Measurements from ENCODE around the gene GPRC5C.

The GPRC5C gene

GRCh38 chr17:74427048-74427762 is 4.7 kb upstream of the GPRC5C start:
- no peak overlapping the region for H3K4me3 ChIP-seq (ENCODE audit: low read depth, low read length)
- DNase-seq (ENCODE audit: low read depth): no peak
- no peak for TF ChIP-seq CTCF (IDR thresholded peaks at IDR 0.05; ENCODE audit: control insufficient read depth, extremely low read depth, insufficient read depth)

GRCh38 chr17:74427763-74428153 is 4.1 kb upstream of the GPRC5C start:
- H3K4me3 ChIP-seq (ENCODE audit: low read depth, low read length): no peak overlapping the region
- DNase-seq (ENCODE audit: low read depth): no peak
- no peak for TF ChIP-seq CTCF (IDR thresholded peaks at IDR 0.05; ENCODE audit: control insufficient read depth, extremely low read depth, insufficient read depth)

GRCh38 chr17:74429604-74430384 is 2.1 kb upstream of the GPRC5C start:
- H3K4me3 ChIP-seq (ENCODE audit: low read depth, low read length): no peak overlapping the region
- DNase-seq (ENCODE audit: low read depth): no peak
- no peak for TF ChIP-seq CTCF (IDR thresholded peaks at IDR 0.05; ENCODE audit: control insufficient read depth, extremely low read depth, insufficient read depth)

DNA sequence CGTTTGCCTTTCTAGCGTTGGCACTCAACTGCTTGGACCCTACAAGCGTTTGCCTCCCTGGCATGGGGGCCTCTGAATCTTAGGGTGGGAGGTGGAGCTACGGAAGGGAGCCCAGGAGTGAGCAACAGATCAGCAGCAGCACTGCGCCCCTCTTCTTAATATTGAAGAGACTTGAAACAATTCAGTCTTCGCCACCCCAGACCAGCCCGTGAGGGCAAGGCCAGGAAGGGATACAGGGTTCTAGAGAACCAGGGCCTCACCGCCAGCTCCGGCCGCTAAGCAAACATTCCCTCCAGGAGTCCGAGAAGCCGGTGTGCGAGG is 1.5 kb upstream of the GPRC5C start:
- H3K4me3 ChIP-seq (ENCODE audit: low read depth, low read length): peak overlapping the region; percentile 65
- TF ChIP-seq CTCF (IDR thresholded peaks at IDR 0.05; ENCODE audit: control insufficient read depth, extremely low read depth, insufficient read depth): no peak
- DNase-seq (ENCODE audit: low read depth): no peak

DNA sequence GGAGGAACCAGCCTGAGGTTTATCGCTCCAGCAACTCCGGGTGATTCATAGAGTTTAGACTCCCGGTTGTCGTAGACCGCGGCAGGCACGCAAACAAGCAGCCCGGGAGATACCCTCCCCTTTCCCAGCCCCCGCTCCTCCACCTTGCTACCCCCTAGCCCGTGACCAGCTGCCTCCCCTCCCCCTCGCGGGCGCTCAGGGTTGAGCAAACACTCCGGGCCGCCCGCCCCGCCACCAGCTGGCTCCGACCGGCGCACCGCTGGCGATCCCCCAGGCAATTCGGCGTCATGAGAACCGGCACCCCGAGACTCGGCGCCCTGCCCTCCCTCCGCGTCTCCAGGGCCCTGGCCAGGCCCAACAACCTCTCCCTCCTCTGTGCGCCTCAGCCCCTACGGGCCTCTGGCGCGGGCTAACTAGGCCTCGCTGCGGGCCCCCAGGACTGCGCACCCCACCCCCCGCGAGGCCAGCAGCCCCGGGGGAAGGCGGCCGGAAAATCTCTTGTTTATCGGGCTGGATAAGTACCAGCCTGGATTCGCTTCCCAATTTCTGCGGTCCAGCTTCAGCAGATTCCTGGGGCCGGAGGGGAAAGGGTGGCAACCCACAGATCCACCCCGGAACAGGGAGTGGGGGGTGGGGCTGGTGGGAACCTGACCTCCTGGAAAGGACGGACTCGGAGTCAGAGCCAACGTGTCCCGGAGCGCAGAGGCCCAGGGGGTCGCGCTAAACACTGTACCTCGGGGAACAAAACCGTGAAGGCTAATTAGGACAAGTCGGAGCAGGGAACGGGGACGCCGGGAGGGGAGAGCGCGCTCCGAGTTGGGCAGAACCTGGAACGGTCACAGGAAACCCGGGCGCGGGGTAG is 951 bp upstream of the GPRC5C start:
- no peak for DNase-seq (ENCODE audit: low read depth)
- TF ChIP-seq CTCF (IDR thresholded peaks at IDR 0.05; ENCODE audit: control insufficient read depth, extremely low read depth, insufficient read depth): no peak
- H3K4me3 ChIP-seq (ENCODE audit: low read depth, low read length): peak overlapping the region; percentile 65

GRCh38 chr17:74432424-74432690 is 469 bp downstream of the GPRC5C start:
- DNase-seq (ENCODE audit: low read depth): no peak
- peak overlapping the region; percentile 65 for H3K4me3 ChIP-seq (ENCODE audit: low read depth, low read length)
- no peak for TF ChIP-seq CTCF (IDR thresholded peaks at IDR 0.05; ENCODE audit: control insufficient read depth, extremely low read depth, insufficient read depth)

Data from LNCaP clone FGC (cell line).